PC-3 (cell line): ENCODE results near the gene SNX21.

Experiments
- CTCF ChIP-seq: fragments of 300-600 bp; sonication (generic); conservative IDR thresholded peaks from 2 replicates; pipeline ENCODE4 v1.5.1; 2017; ENCODE audit warnings: antibody characterized with exemption, low read depth, mild to moderate bottlenecking, low read length
- EZH2 ChIP-seq: fragments of 300-600 bp; sonication (generic); IDR thresholded peaks from one replicate; pipeline ENCODE4 v1.6.1; 2017; ENCODE audit warnings: antibody characterized with exemption, mild to moderate bottlenecking, low read length; ENCODE audit not compliant: unreplicated experiment
- EZH2phosphoT487 ChIP-seq: fragments of 300-600 bp; sonication (generic); IDR thresholded peaks from 2 replicates; pipeline ENCODE4 v1.6.1; 2018; ENCODE audit warnings: mild to moderate bottlenecking, antibody characterized with exemption, low read length, borderline replicate concordance

- TF ChIP-seq CTCF (no peak), EZH2 (no peak), EZH2phosphoT487 (no peak)
Measured at GRCh38 chr20:45888681-45889080, 55.1 kb downstream of the SNX21 start.
